ENCODE results near the gene USP44.
"Not testable (repeated sequence)": the region's sequence is repeated elsewhere in the genome, so short reads cannot be mapped to it uniquely, and the experiment has no call there.

The USP44 gene

DNA sequence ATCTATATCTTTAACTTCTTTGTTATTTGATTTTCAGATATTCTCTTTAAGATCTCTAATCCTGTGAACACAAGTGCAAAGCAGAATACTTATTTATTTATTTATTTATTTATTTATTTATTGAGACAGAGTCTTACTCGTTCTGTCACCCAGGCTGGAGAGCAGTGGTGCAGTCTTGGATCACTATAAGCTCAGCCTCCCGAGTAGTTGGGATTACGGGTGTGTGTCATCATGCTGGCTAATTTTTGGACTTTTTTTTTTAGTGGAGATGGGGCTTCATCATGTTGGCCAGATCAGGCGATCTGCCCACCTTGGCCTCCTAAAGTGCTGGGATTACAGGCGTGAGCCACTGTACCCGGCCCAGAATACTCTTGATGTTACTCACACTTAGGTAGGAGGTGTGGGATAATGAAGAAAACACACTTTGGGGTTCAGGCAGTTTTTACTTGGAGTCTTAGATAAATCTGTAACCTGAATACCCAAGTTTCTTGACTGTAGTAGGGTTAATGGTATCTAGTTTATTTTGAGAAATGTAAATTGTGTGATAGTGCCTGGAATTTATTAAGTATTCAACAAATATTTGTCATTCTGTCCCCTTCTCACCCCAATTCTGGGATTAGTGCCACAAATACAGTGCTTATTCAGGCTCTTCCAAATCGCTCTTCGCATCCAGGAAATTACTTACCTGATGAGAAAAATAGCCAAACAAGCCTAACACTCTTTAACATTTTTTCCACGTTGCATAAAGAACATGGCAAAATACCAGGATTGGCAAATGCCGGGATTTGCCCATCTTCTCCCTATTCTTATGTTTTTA, 44.4 kb downstream of the USP44 start:
- Mint-ChIP-seq H3K27me3 (ENCODE audit: low read depth) (no peaks in the 10 kb centered on the region), H3K36me3 (ENCODE audit: low read depth) (peaks cover 48% of the 10 kb centered on the region), H3K4me1 (ENCODE audit: low read depth) (peaks cover 5% of the 10 kb centered on the region), H3K9me3 (no peaks in the 10 kb centered on the region), H3K4me3 (no peak overlapping the region), H3K27ac (no peak overlapping the region)

DNA sequence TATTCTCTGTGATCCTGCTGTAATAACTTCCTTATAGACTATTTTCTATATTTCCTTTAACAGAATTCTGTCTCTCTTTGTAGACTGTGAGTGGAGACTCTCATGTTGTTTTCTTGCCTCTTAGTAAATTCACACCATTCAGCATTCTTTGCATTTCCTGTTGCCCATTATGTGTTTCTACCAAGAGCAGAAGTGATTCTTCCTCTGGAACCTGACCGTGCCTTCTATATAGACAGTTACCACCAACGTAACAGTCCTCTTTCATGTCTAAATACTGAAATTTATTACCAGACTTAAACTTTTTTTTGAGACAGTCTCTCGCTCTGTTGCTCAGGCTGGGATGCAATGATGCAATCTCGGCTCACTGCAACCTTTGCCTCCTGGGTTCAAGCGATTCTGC, 46.2 kb downstream of the USP44 start:
- Mint-ChIP-seq H3K4me1 (ENCODE audit: low read depth) (peaks cover 7% of the 10 kb centered on the region), H3K27me3 (ENCODE audit: low read depth) (no peaks in the 10 kb centered on the region), H3K4me3 (no peak overlapping the region), H3K36me3 (ENCODE audit: low read depth) (peaks cover 45% of the 10 kb centered on the region), H3K27ac (no peak overlapping the region), H3K9me3 (no peaks in the 10 kb centered on the region)

DNA sequence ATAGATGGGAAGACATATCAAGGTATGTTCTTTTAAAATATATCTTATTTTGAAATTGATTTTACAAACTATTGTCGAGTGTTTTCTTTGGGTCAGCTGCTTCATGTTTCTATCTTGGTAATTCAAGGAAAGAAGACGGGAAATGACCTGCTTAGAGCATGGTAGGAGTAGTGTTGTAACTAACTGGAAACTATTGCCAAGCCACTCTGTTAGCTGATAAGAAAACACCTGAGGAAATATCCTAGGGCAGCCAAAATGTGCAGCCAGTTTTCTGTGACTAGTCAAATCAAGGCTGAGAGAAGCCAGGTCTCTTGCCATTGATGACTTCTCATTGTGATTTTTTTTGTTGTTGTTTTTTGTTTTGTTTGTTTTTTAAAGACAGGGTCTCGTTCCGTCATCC, 47.1 kb downstream of the USP44 start:
- no peaks in the 10 kb centered on the region for H3K9me3 Mint-ChIP-seq
- H3K36me3 Mint-ChIP-seq (ENCODE audit: low read depth): peaks cover 47% of the 10 kb centered on the region
- H3K4me3 Mint-ChIP-seq: no peak overlapping the region
- no peaks in the 10 kb centered on the region for H3K27me3 Mint-ChIP-seq (ENCODE audit: low read depth)
- H3K27ac Mint-ChIP-seq: no peak overlapping the region
- peaks cover 7% of the 10 kb centered on the region for H3K4me1 Mint-ChIP-seq (ENCODE audit: low read depth)

DNA sequence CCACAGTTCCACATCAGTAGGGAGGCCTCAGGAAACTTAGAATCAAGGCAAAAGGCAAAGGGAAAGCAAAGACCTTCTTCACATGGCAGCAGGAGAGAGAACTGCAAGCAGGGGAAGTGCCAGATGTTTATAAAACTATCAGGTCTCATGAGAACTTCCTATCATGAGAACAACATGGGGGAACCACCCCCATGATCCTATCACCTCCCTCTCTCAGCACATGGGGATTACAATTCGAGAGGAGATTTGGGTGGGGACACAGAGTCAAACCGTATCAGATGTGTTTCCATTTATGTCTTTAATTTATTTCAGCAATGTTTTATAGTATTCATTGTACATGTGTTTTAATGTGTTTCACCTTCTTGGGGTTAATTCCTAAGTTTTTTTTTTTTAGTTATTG, 51.5 kb downstream of the USP44 start:
- H3K27ac Mint-ChIP-seq: no peak overlapping the region
- peaks cover 9% of the 10 kb centered on the region for H3K4me1 Mint-ChIP-seq (ENCODE audit: low read depth)
- H3K36me3 Mint-ChIP-seq (ENCODE audit: low read depth): peaks cover 54% of the 10 kb centered on the region
- no peaks in the 10 kb centered on the region for H3K27me3 Mint-ChIP-seq (ENCODE audit: low read depth)
- no peak overlapping the region for H3K4me3 Mint-ChIP-seq
- H3K9me3 Mint-ChIP-seq: no peaks in the 10 kb centered on the region

DNA sequence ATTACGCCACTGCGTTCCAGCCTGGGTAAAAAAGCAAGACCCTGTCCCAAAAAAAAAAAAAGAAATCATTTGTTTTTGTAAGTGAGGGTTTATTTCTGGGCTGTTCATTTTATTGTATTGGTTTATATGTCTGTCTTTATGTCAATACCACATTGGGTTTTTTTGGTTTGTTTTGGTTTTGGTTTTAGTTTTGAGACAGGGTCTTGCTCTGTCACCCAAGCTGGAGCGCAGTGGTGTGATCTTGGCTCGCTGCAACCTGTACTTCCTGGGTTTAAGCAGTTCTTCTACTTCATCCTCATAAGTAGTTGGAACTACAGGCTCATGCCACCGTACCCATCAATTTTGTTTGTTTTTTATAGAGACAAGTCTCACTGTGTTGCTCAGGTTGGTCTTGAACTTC, 52.3 kb downstream of the USP44 start:
- peaks cover 9% of the 10 kb centered on the region for H3K4me1 Mint-ChIP-seq (ENCODE audit: low read depth)
- no peak overlapping the region for H3K4me3 Mint-ChIP-seq
- no peak overlapping the region for H3K27ac Mint-ChIP-seq
- no peaks in the 10 kb centered on the region for H3K9me3 Mint-ChIP-seq
- peaks cover 54% of the 10 kb centered on the region for H3K36me3 Mint-ChIP-seq (ENCODE audit: low read depth)
- no peaks in the 10 kb centered on the region for H3K27me3 Mint-ChIP-seq (ENCODE audit: low read depth)

DNA sequence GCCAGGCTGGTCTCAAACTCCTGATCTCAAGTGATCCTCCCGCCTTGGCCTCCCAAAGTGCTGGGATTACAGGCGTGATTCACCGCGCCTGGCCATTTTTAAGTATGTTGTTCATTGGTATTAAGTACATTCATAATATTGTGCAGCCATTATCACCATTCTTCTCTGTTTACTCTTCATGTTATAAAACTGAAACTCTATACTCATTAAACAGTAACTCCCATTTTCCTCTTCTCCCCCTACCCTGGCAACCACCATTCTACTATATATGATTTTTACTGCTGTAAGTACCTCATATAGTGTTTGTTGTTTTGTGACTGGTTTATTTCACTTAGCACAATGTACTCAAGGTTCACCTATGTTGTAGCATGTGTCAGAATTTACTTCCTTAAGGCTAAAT, 54.2 kb downstream of the USP44 start:
- peaks cover 50% of the 10 kb centered on the region for H3K36me3 Mint-ChIP-seq (ENCODE audit: low read depth)
- peaks cover 4% of the 10 kb centered on the region for H3K4me1 Mint-ChIP-seq (ENCODE audit: low read depth)
- H3K9me3 Mint-ChIP-seq: no peaks in the 10 kb centered on the region
- H3K4me3 Mint-ChIP-seq: no peak overlapping the region
- no peaks in the 10 kb centered on the region for H3K27me3 Mint-ChIP-seq (ENCODE audit: low read depth)
- no peak overlapping the region for H3K27ac Mint-ChIP-seq

DNA sequence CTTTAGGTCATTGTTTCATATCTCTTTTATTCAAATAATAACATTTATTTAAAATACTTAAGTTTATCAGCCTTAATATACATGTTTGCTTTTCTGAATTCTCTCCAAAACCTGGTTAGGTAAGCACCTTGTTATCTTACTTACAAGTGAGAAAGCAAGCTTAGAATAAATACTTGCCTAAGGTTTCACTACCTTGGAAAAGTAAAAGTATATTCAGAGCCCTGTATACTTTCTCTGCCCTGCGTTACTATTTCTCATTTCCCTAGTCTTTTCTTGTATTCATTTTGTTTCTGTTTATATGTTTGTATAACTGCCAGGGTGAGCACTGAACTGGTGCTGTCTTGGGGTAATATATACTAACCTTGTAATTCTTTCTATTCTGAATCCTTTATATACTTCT, 55.8 kb downstream of the USP44 start:
- no peaks in the 10 kb centered on the region for H3K9me3 Mint-ChIP-seq
- peaks cover 50% of the 10 kb centered on the region for H3K36me3 Mint-ChIP-seq (ENCODE audit: low read depth)
- peaks cover 4% of the 10 kb centered on the region for H3K4me1 Mint-ChIP-seq (ENCODE audit: low read depth)
- no peak overlapping the region for H3K27ac Mint-ChIP-seq
- H3K27me3 Mint-ChIP-seq (ENCODE audit: low read depth): no peaks in the 10 kb centered on the region
- no peak overlapping the region for H3K4me3 Mint-ChIP-seq

DNA sequence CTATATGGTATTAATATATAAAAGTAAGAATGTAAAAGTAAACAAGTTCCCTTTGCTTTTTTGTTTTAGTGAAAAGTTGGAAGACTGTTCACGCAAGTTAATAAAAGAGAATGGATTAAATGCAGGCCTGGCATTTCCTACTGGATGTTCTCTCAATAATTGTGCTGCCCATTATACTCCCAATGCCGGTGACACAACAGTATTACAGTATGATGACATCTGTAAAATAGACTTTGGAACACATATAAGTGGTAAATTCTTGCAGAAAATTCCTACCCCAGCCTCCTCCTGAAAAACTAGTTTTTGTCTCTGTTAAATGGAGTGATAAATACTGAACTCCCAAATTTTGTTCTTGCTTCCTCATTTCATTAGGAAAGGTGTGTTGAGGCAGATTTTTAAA, 56.4 kb downstream of the USP44 start:
- Mint-ChIP-seq H3K4me1 (ENCODE audit: low read depth) (peaks cover 2% of the 10 kb centered on the region), H3K36me3 (ENCODE audit: low read depth) (peaks cover 48% of the 10 kb centered on the region), H3K4me3 (no peak overlapping the region), H3K27me3 (ENCODE audit: low read depth) (no peaks in the 10 kb centered on the region), H3K9me3 (no peaks in the 10 kb centered on the region), H3K27ac (no peak overlapping the region)

DNA sequence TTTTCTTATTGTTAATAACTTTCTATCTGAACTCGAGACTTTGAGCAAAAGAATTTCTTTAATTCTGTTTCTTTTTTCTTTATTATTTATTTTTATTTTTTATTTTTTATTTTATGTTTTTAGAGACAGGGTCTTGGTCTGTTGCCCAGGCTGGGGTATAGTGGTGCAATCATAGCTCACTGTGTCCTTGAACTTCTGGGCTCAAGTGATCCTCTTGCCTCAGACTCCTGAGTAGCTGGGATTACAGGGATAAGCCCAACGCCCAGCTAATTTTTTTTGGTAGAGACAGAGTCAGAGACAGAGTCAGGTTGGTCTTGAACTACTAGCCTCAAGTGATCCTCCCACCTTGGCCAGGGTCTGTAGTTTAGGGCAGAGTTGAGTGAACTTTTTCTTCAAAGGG, 58.8 kb downstream of the USP44 start:
- Mint-ChIP-seq H3K36me3 (ENCODE audit: low read depth) (peaks cover 40% of the 10 kb centered on the region), H3K4me1 (ENCODE audit: low read depth) (no peaks in the 10 kb centered on the region), H3K4me3 (no peak overlapping the region), H3K27me3 (ENCODE audit: low read depth) (no peaks in the 10 kb centered on the region), H3K9me3 (no peaks in the 10 kb centered on the region), H3K27ac (no peak overlapping the region)

DNA sequence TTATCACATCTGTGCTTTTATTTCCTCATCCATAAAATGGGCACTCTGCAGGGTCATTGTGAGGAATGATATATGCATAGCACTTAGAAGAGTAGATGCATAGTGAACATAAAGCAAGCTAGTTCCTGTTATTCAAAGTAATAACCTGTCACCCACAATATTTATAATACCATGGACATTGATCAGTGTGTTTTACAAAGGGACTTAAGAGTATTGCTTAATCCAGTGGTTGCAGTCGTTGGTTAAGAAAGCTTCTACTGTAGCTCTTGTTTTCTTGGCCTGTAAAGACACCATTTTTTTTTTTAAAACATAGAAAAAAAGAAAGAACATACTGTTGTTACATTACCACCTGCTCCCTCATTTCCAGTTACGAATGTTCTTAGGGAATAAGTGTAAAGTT, 64.3 kb downstream of the USP44 start:
- Mint-ChIP-seq H3K4me1 (ENCODE audit: low read depth) (peaks cover 5% of the 10 kb centered on the region), H3K27me3 (ENCODE audit: low read depth) (no peaks in the 10 kb centered on the region), H3K36me3 (ENCODE audit: low read depth) (peaks cover 30% of the 10 kb centered on the region), H3K4me3 (no peak overlapping the region), H3K27ac (no peak overlapping the region), H3K9me3 (no peaks in the 10 kb centered on the region)

DNA sequence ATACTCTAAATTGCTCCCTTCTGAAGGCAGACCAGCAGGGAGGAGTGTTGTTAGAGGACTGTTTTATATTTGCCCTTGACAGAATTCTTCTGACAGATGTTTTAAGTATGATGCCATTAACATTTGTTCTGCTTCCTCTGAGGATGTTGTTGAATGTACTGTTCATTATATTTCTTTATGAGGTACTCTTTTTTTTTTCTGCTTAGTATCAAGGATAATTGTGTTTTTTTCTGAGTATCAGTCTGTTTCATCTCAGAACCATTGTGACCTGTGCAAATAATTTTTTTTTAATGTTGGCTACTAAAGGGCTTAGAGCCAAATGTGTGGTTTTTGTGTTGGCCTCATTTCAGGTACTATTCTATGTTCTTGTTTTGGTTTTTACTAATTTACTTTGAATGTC, 66.8 kb downstream of the USP44 start:
- H3K27me3 Mint-ChIP-seq (ENCODE audit: low read depth): no peaks in the 10 kb centered on the region
- H3K4me1 Mint-ChIP-seq (ENCODE audit: low read depth): peaks cover 28% of the 10 kb centered on the region
- no peaks in the 10 kb centered on the region for H3K9me3 Mint-ChIP-seq
- no peak overlapping the region for H3K4me3 Mint-ChIP-seq
- H3K36me3 Mint-ChIP-seq (ENCODE audit: low read depth): peaks cover 29% of the 10 kb centered on the region
- no peak overlapping the region for H3K27ac Mint-ChIP-seq

DNA sequence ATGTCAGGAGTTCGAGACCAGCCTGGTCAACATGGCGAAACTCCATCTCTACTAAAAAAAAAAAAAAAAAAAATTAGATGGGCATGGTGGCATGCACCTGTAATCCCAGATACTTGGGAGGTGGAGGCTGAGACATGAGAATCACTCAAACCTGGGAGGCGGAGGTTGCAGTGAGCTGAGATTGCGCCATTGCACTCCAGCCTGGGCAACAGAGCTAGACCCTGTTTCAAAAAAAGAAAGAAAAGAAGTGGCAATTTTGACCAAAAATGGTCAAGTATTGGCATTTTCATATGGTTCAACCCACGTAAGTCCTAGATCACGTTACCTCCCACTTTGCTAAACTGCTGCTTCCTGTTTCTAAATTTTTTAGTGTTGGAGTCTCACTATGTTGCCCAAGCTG, 68.7 kb downstream of the USP44 start:
- not testable (repeated sequence) for H3K9me3 Mint-ChIP-seq; H3K27me3 Mint-ChIP-seq (ENCODE audit: low read depth); H3K27ac Mint-ChIP-seq; H3K4me3 Mint-ChIP-seq
- Mint-ChIP-seq H3K36me3 (ENCODE audit: low read depth) (peaks cover 34% of the 10 kb centered on the region), H3K4me1 (ENCODE audit: low read depth) (peaks cover 42% of the 10 kb centered on the region)

DNA sequence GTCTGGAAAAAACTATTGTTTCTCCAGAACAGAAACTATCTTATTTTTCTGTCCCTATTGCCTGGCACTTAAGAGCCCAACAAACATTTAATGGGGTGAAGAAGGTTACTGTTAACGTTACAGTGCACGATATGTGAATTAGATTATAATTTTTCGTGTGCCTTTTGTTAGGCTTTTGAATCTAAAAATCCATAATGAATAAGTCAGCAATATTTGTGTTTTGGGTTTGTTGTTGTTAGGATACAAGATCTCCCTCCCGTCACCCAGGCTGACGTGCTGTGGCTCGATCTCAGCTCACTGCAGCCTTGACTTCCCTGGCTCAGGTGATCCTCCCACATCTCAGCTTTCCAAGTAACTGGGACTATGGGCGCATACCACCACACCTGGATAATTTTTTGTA, 69.4 kb downstream of the USP44 start:
- Mint-ChIP-seq H3K9me3 (no peaks in the 10 kb centered on the region), H3K4me3 (no peak overlapping the region), H3K27ac (no peak overlapping the region), H3K27me3 (ENCODE audit: low read depth) (no peaks in the 10 kb centered on the region), H3K4me1 (ENCODE audit: low read depth) (peaks cover 42% of the 10 kb centered on the region), H3K36me3 (ENCODE audit: low read depth) (peaks cover 35% of the 10 kb centered on the region)

DNA sequence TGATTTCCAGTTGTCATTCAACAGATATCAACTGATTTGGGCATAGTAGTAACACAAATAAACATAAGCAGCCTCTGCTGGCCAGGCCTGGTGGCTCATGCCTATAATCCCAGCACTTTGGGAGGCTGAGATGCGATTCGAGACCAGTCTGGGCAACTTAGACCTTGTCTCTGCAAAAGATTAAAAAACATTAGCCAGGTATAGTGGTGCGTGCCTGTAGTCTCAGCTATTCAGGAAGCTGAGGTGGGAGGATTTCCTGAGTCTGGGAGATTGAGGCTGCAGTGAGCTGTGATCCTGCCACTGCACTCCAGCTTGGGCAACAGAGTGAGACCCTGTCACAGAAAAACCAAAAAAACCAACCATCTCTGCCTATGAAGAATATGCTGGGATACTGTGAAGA, 70.2 kb downstream of the USP44 start:
- Mint-ChIP-seq H3K27ac (peak overlapping the region; percentile 39), H3K36me3 (ENCODE audit: low read depth) (peaks cover 34% of the 10 kb centered on the region), H3K9me3 (no peaks in the 10 kb centered on the region), H3K27me3 (ENCODE audit: low read depth) (no peaks in the 10 kb centered on the region), H3K4me3 (no peak overlapping the region), H3K4me1 (ENCODE audit: low read depth) (peaks cover 44% of the 10 kb centered on the region)

DNA sequence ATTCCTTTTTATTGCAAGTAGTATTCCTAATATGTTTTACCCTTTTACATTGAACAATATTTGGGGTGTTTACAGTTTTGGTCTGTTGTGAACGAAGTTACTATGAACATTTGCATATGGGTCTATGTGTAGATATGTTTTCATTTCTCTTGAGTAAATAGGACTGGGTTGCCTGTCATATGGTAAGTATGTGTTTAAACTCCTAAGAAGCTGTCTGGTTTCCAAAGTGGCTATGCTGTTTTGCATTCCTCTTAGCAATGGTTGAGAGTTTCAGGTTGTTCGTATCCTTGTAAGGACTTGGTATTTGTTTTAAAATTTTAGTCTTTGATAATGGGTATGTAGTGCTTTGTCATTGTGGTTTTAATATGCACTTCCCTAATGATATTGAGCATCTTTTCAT, 71.0 kb downstream of the USP44 start:
- H3K4me1 Mint-ChIP-seq (ENCODE audit: low read depth): peaks cover 52% of the 10 kb centered on the region
- no peaks in the 10 kb centered on the region for H3K9me3 Mint-ChIP-seq
- H3K27me3 Mint-ChIP-seq (ENCODE audit: low read depth): no peaks in the 10 kb centered on the region
- H3K36me3 Mint-ChIP-seq (ENCODE audit: low read depth): peaks cover 37% of the 10 kb centered on the region
- no peak overlapping the region for H3K4me3 Mint-ChIP-seq
- H3K27ac Mint-ChIP-seq: no peak overlapping the region

DNA sequence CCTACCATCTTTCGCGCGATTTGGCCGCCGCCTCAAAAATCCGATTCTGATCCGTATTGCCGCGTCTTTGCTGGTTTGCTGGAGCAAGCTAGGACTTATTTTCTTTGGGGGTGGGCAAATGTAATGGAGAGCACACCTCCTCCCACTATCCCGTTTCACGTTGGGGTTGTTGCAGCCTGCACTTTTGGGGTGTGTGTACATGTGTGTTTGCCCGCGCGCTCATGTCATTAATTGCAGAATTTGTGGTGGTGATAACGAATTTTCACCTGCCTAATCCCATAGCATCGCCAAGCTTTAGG, 76.7 kb downstream of the USP44 start:
- Mint-ChIP-seq H3K9me3 (no peaks in the 10 kb centered on the region), H3K27me3 (ENCODE audit: low read depth) (no peaks in the 10 kb centered on the region), H3K4me3 (peak overlapping the region; percentile 100), H3K27ac (peak overlapping the region; percentile 100), H3K36me3 (ENCODE audit: low read depth) (peaks cover 33% of the 10 kb centered on the region), H3K4me1 (ENCODE audit: low read depth) (peaks cover 41% of the 10 kb centered on the region)
